GM20000 (cell line): ENCODE measurements around the gene KDM3B.

ENCODE experiments used
- DNase-seq: peaks from one replicate; pipeline ENCODE4 v3.0.0; 2012; ENCODE audit warnings: low spot score
- CTCF ChIP-seq: IDR thresholded peaks from 2 replicates; pipeline ENCODE4 v1.5.1; 2012; ENCODE audit warnings: mild to moderate bottlenecking, control low read depth; ENCODE audit errors: extremely low read depth, missing control alignments

The KDM3B gene

GRCh38 chr5:138330813-138331448 is 21.6 kb upstream of the KDM3B start:
- no peak for TF ChIP-seq CTCF
- no peak for DNase-seq

- no peak for TF ChIP-seq CTCF
- DNase-seq = peak; percentile 94
These were observed 20.8 kb upstream of the KDM3B start, which contains the start of gene CDC25C for GRCh38 chr5:138331449-138332368. Gene CDC25C, minus strand, starts transcription at chr5:138331804. Its CDS starts 624 bp downstream, at chr5:138331180.

- no peak for TF ChIP-seq CTCF
- DNase-seq = no peak
These were observed 17.5 kb upstream of the KDM3B start for GRCh38 chr5:138334867-138335447.

DNA sequence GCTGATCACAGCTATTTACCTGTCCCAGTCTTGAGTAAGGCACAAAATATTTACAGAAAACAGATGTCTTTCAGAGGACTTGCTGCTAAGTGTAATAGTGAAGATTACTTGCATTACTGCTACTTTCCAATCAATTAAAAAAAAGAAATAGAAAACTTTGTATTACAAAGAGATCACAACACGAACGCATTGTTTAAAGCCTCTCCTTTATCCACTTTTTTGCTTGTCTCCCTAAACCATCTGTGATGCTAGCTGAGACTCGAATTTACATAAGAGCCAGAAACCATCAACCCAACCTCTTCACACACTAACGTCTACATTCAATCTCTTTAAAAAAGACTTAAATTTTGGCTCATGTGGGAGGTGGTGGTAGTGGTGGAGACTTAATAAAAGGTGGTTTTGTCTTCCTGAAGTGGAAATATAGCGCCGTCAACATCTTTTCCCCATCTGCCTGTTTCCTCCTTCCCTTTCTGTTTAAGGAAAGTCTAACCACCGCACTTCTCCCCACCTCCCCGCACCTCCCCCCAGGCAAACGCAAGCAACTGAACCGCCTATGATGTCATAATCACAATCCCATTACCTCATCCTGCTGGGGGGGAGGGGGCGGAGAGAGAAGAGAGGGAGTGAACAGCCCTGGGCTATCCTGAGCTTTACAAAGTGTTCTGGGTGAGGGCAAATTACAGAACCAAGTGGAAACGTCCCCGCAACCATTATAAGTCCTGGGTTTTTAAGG is 15.4 kb upstream of the KDM3B start:
- TF ChIP-seq CTCF = no peak
- DNase-seq = peak; percentile 68

DNA sequence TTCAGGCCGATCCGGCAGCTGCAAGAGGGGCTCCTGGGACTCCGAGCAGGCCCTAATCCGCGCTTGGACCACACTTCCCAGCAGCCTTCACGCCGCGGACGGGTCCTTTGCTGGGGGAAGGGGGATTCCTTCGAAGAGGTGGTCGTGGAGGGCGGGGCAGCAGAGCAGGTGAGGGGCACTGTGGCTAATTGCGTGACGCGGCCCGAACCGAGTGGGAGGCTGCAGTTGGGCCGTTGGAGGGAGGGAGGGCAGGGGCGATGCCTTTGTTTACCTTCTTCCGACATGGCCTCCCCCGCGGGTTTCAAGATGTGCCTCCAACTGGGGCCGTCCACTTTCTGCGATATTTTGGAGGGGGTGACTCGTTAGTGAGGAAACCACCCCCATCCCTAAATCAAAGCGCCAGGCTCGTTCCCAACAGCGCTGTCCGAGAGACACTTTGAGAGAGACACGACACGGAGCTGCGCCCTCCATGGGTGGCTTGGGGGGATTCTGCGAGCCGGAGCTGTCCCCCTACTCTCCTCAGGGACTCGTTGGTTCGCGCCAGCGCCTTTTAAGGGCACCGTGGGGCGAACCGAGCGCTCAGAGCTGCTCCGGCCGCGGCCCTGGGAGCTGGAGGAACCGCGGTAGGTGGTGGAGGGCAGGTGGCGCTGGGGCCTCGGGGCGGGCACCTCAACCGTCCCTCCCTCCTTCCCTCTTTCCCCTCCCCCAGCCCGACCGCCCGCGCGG is 14.6 kb upstream of the KDM3B start, which contains the start of gene FAM53C:
FAM53C (plus strand) TSS at position 582 of the 726 bp plus-strand sequence. CDS start 3,070 bp downstream, outside the sequence.
- DNase-seq = peak; percentile 92
- TF ChIP-seq CTCF = no peak

GRCh38 chr5:138338411-138339090 is 13.9 kb upstream of the KDM3B start:
- peak; percentile 42 for DNase-seq
- no peak for TF ChIP-seq CTCF
